ENCODE measurements around the gene PODXL2. TPM values are rescaled to one million over a fixed set of nuclear protein-coding genes. Genes with fewer than 3 reads are reported as not detected.

The PODXL2 gene
- total RNA-seq, 3 donors from 2014 or later (not counting 1 experiment from before 2014, with no cell fraction given), result 2.2 to 3.5 (median 2.7) TPM

DNA sequence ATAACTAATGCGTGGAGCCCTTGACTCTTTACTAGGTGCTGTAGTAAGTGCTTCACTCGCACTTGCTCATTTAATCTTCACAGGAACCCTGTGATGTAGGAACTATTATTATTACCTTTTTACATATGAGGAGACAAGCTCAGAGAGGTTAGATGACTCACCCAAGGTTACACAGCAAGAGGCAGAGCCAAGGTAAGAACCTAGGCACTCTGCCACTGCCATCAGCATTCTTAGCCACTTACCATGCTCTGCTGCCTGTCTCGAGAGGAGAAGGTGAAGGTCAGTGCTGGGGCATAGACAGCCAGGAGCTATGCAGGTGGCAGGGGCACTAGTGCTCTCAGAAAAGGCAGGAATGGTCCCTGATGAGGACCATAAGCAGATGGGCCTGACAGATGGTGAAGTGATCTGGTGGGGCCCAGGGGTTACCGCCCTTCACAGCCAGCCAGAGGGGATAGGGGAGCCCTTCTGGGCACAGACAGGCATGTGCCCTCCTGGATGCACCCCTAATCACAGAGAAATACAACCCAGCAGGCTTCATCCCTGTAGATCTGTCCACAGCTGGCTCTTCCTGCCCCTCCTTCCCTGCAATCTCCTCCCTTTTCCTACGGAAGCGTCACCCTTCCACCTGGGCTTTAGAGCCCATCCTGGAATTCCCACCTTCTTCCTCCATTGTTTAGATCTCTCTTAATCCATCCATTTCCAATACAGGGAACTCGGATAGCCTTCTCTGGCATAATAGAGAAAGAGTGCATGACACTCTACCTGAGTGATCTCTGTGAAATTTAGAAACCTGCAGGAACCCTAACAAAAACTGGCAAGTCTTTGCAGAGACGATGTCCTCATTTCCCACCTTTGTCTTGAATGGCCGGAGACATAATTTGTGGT, 70.7 kb downstream of the PODXL2 start:
- intact Hi-C loops (cut with micrococcal nuclease), result no loop called here
- ATAC-seq (no peak), DNase-seq (no peak)
- no peaks in the 10 kb centered on the region for H3K27me3 ChIP-seq (ENCODE audit: control insufficient read depth, insufficient read depth, low read length)
- peaks cover 0 to 5% of the 10 kb centered on the region in 2 donors for H3K4me1 Mint-ChIP-seq
- TF ChIP-seq, protein P1, sequence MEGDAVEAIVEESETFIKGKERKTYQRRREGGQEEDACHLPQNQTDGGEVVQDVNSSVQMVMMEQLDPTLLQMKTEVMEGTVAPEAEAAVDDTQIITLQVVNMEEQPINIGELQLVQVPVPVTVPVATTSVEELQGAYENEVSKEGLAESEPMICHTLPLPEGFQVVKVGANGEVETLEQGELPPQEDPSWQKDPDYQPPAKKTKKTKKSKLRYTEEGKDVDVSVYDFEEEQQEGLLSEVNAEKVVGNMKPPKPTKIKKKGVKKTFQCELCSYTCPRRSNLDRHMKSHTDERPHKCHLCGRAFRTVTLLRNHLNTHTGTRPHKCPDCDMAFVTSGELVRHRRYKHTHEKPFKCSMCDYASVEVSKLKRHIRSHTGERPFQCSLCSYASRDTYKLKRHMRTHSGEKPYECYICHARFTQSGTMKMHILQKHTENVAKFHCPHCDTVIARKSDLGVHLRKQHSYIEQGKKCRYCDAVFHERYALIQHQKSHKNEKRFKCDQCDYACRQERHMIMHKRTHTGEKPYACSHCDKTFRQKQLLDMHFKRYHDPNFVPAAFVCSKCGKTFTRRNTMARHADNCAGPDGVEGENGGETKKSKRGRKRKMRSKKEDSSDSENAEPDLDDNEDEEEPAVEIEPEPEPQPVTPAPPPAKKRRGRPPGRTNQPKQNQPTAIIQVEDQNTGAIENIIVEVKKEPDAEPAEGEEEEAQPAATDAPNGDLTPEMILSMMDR (IDR thresholded peaks at IDR 0.05), result no peak
- 95% methylated on average over 7 of the region's 9 CpGs for WGBS (ENCODE audit: insufficient coverage)
- H3K27ac Mint-ChIP-seq, result no peak overlapping the region
- no peak overlapping the region for H3K27ac ChIP-seq (ENCODE audit: low read length)
- H3K4me3 ChIP-seq (ENCODE audit: low read length), result no peak overlapping the region
- no peaks in the 10 kb centered on the region for H3K36me3 Mint-ChIP-seq
- H3K9me3 ChIP-seq (ENCODE audit: control insufficient read depth, insufficient read depth, low read length), result no peaks in the 10 kb centered on the region
- no peaks in the 10 kb centered on the region for H3K36me3 ChIP-seq (ENCODE audit: control insufficient read depth, insufficient read depth, low read length)
- H3K27me3 Mint-ChIP-seq (ENCODE audit: low read depth in 2 of 2), result no peaks in the 10 kb centered on the region
- no peak overlapping the region for H3K4me3 Mint-ChIP-seq
- H3K4me1 ChIP-seq (ENCODE audit: control insufficient read depth, insufficient read depth, low read length), result peaks cover 17% of the 10 kb centered on the region
- H3K9me3 Mint-ChIP-seq, result peaks cover 0 to 2% of the 10 kb centered on the region in 2 donors

DNA sequence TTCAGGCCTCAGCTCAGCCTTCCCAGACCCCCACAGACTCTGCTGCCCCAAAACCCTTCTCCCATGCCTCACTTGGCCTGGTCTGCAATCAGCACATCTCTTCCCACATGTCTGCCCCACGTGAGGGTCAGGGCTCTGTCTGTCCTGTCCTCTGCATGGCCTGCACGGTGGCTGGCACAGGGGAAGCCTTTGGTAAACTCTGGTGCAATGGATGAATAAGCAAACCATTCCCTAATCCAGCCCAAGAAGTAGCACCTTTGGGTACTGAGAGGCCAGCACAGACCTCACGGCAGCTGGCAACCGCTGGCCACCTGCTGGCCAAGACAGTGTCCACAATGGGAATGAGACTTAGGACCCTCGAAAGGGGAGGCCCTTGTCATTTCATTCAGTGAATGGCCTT, 71.4 kb downstream of the PODXL2 start:
- Mint-ChIP-seq H3K36me3 (no peaks in the 10 kb centered on the region), H3K9me3 (peaks cover 0 to 2% of the 10 kb centered on the region in 2 donors), H3K4me3 (no peak overlapping the region), H3K4me1 (peaks cover 0 to 5% of the 10 kb centered on the region in 2 donors), H3K27me3 (ENCODE audit: low read depth in 2 of 2) (no peaks in the 10 kb centered on the region), H3K27ac (no peak overlapping the region)
- WGBS (ENCODE audit: insufficient coverage), result 87% methylated on average over 5 of the region's 5 CpGs
- TF ChIP-seq, protein P1 (IDR thresholded peaks at IDR 0.05), result no peak
- Histone ChIP-seq H3K9me3 (ENCODE audit: control insufficient read depth, insufficient read depth, low read length) (no peaks in the 10 kb centered on the region), H3K4me3 (ENCODE audit: low read length) (no peak overlapping the region), H3K27ac (ENCODE audit: low read length) (no peak overlapping the region), H3K4me1 (ENCODE audit: control insufficient read depth, insufficient read depth, low read length) (peaks cover 17% of the 10 kb centered on the region), H3K27me3 (ENCODE audit: control insufficient read depth, insufficient read depth, low read length) (no peaks in the 10 kb centered on the region), H3K36me3 (ENCODE audit: control insufficient read depth, insufficient read depth, low read length) (no peaks in the 10 kb centered on the region)
- DNase-seq (no peak), ATAC-seq (no peak)
- intact Hi-C loops (cut with micrococcal nuclease), result no loop called here

- Mint-ChIP-seq H3K4me1 (peaks cover 0 to 5% of the 10 kb centered on the region in 2 donors), H3K9me3 (peaks cover 0 to 2% of the 10 kb centered on the region in 2 donors), H3K4me3 (no peak overlapping the region), H3K27ac (no peak overlapping the region), H3K36me3 (no peaks in the 10 kb centered on the region), H3K27me3 (ENCODE audit: low read depth in 2 of 2) (no peaks in the 10 kb centered on the region)
- 76% methylated on average over 11 of the region's 11 CpGs for WGBS (ENCODE audit: insufficient coverage)
- H3K4me3 ChIP-seq (ENCODE audit: low read length), result no peak overlapping the region
- H3K27me3 ChIP-seq (ENCODE audit: control insufficient read depth, insufficient read depth, low read length), result no peaks in the 10 kb centered on the region
- TF ChIP-seq, protein P1 (IDR thresholded peaks at IDR 0.05), result no peak
- H3K9me3 ChIP-seq (ENCODE audit: control insufficient read depth, insufficient read depth, low read length), result no peaks in the 10 kb centered on the region
- H3K27ac ChIP-seq (ENCODE audit: low read length), result no peak overlapping the region
- H3K4me1 ChIP-seq (ENCODE audit: control insufficient read depth, insufficient read depth, low read length), result peaks cover 14% of the 10 kb centered on the region
- ATAC-seq, result no peak
- no peaks in the 10 kb centered on the region for H3K36me3 ChIP-seq (ENCODE audit: control insufficient read depth, insufficient read depth, low read length)
- intact Hi-C loops (cut with micrococcal nuclease), result no loop called here
- DNase-seq, result no peak
These were observed 72.4 kb downstream of the PODXL2 start for GRCh38 chr3:127701280-127701911.
